OCI-LY7 (cell line): Measurements from ENCODE around the gene JAZF1. TPM values are rescaled to one million over a fixed set of nuclear protein-coding genes. Genes with fewer than 3 reads are reported as not detected.

ENCODE experiments used
- BruUV-seq: library from RNA; stranded (reverse); fragments of 400-500 nt; replicated peaks from 2 replicates; lab custom pipeline; 2021; lab: Mats Ljungman, UMichigan
- CTCF ChIA-PET: fragments of 300-600 bp; sonication (Branson Sonifier 250); formaldehyde crosslinking; loops from one replicate; lab custom pipeline; 2022; ENCODE audit warnings: antibody characterized with exemption; ENCODE audit not compliant: unreplicated experiment; lab: Charles Lee
- POLR2A ChIA-PET: fragments of 300-600 bp; sonication (Branson Sonifier 250); formaldehyde crosslinking; loops from one replicate; lab custom pipeline; 2022; ENCODE audit warnings: antibody characterized with exemption; lab: Charles Lee
- DNase-seq: peaks from one replicate; pipeline ENCODE4 v3.0.0-alpha.2; 2015; ENCODE audit warnings: low spot score
- H2AFZ ChIP-seq: fragments of 200-600 bp; sonication (generic), shearing (Covaris generic); 2 replicates; pipeline ENCODE4 v1.6.1; 2014; ENCODE audit warnings: mild to moderate bottlenecking, antibody characterized with exemption, low read length, moderate library complexity
- H3K27ac ChIP-seq: fragments of 200-600 bp; sonication (generic); 2 replicates; pipeline ENCODE4 v1.5.1; 2014; ENCODE audit warnings: mixed run types, low read depth, mild to moderate bottlenecking, moderate library complexity, low read length, inconsistent platforms; ENCODE audit not compliant: poor library complexity, severe bottlenecking
- H3K36me3 ChIP-seq: fragments of 200-600 bp; sonication (generic); 2 replicates; pipeline ENCODE4 v1.6.1; 2014; ENCODE audit warnings: mild to moderate bottlenecking, antibody characterized with exemption, low read length, moderate library complexity, mixed read lengths; ENCODE audit not compliant: insufficient read depth
- H3K4me1 ChIP-seq: fragments of 200-600 bp; sonication (generic); 2 replicates; pipeline ENCODE4 v1.5.1; 2014; ENCODE audit warnings: mild to moderate bottlenecking, low read length; ENCODE audit not compliant: insufficient read depth, poor library complexity, severe bottlenecking
- H3K4me2 ChIP-seq: fragments of 200-600 bp; sonication (generic); 2 replicates; pipeline ENCODE4 v1.6.1; 2014; ENCODE audit warnings: mild to moderate bottlenecking, low read length
- H3K4me3 ChIP-seq: fragments of 200-600 bp; sonication (generic); 2 replicates; pipeline ENCODE4 v1.5.1; 2014; ENCODE audit warnings: mild to moderate bottlenecking, low read depth, low read length; ENCODE audit not compliant: poor library complexity, severe bottlenecking
- H3K79me2 ChIP-seq: fragments of 200-600 bp; sonication (generic); 2 replicates; pipeline ENCODE4 v1.6.1; 2016; ENCODE audit warnings: low read depth, mild to moderate bottlenecking, low read length, moderate library complexity, mixed read lengths; ENCODE audit not compliant: insufficient read depth
- H3K9me2 ChIP-seq: fragments of 200-600 bp; sonication (generic); 2 replicates; pipeline ENCODE4 v1.6.1; 2016; ENCODE audit warnings: mild to moderate bottlenecking, low read length, mixed read lengths; ENCODE audit not compliant: insufficient read depth
- H3K9me3 ChIP-seq: fragments of 200-600 bp; sonication (generic); 2 replicates; pipeline ENCODE4 v1.6.1; 2014; ENCODE audit warnings: mild to moderate bottlenecking, mixed run types, low read length, mixed read lengths
- H4K20me1 ChIP-seq: fragments of 200-600 bp; sonication (generic); 2 replicates; pipeline ENCODE4 v1.6.1; 2014; ENCODE audit warnings: mild to moderate bottlenecking, antibody characterized with exemption, low read length, moderate library complexity, mixed read lengths; ENCODE audit not compliant: insufficient read depth
- EZH2phosphoT487 ChIP-seq: fragments of 200-600 bp; sonication (generic); IDR thresholded peaks from 2 replicates; pipeline ENCODE4 v1.6.1; 2018; ENCODE audit warnings: low read depth, borderline replicate concordance, mild to moderate bottlenecking, mixed run types, antibody characterized with exemption, low read length, moderate library complexity, mixed read lengths
- intact Hi-C: fragments of 100-400 bp; cut with micrococcal nuclease; formaldehyde crosslinking; loops from one replicate; pipeline ENCODE4 v1.10.0; 2022; ENCODE audit not compliant: unreplicated experiment
- total RNA-seq, 2 experiments: library from RNA; depleted of rRNA in 1 of 2; stranded (reverse); fragments of >200 nt in 1 of 2; shearing (Covaris generic) in 1 of 2; gene quantifications; 2 replicates each; pipeline ENCODE4 v1.2.3, GENCODE V29; 2014 to 2022
- TF ChIP-seq, protein P1 (sequence below): fragments of 200-600 bp; sonication (generic); conservative IDR thresholded peaks from 2 replicates; pipeline ENCODE4 v1.5.1; 2014; ENCODE audit warnings: mild to moderate bottlenecking, antibody characterized with exemption, low read length, moderate library complexity, mixed read lengths

The JAZF1 gene
- total RNA-seq, 2 experiments from 2014 or later = 6.3 to 25.0 TPM

DNA sequence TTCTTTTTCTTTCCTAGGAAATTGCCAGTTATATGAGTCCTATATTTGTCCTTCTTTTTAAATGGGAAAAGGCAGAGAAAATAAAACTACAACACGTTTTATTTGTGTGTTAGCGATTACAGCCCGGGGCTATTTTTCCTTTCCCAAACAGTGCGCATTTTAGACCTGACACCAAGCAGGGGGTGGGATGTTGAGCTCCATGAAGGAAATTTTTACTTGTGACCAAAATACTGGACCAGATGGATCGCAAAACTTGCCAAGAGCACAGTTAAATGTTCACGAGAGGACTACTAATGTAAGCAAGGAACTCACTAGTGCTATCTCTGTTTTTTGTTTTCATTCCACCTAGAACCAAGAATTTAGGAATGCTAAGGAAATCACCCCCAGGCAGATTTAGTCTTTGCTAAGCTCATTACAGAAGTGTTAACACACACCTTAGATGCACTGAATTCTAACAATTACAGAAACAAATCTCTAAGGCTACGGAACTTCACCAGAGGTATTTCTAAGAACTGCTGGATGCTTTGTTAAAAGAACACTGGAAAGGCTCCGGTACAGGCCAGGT, 114.8 kb downstream of the JAZF1 start:
- no peaks in the 10 kb centered on the region for H3K79me2 ChIP-seq
- CTCF ChIA-PET = no interaction called here

DNA sequence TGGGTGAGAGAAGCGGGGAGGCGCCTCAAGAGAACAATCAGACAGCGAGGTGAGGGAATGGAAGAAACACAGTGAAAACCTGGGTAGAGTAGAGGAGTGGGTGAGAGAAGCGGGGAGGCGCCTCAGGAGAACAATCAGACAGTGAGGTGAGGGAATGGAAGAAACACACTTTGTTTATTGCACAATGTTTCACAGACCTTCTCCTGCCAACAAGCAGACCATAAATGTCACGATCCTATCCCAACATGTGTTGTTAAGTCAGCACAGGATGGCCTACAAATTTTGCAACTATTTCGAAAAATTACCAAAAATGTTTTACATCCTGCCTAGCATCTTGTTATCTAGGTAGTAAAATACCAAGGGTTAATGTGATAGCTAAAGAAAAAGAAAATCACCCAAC, 115.3 kb downstream of the JAZF1 start:
- Histone ChIP-seq H2AFZ (no peak overlapping the region), H4K20me1 (peaks cover 3% of the 10 kb centered on the region; the same call in 1 of the 2 replicates), H3K9me3 (no peaks in the 10 kb centered on the region), H3K79me2 (no peaks in the 10 kb centered on the region), H3K4me1 (no peaks in the 10 kb centered on the region), H3K4me2 (no peak overlapping the region), H3K36me3 (no peaks in the 10 kb centered on the region), H3K9me2 (no peaks in the 10 kb centered on the region), H3K27ac (no peak overlapping the region), H3K4me3 (no peak overlapping the region)
- intact Hi-C loops = no loop called here
- no peak for TF ChIP-seq EZH2phosphoT487
- TF ChIP-seq, protein P1, sequence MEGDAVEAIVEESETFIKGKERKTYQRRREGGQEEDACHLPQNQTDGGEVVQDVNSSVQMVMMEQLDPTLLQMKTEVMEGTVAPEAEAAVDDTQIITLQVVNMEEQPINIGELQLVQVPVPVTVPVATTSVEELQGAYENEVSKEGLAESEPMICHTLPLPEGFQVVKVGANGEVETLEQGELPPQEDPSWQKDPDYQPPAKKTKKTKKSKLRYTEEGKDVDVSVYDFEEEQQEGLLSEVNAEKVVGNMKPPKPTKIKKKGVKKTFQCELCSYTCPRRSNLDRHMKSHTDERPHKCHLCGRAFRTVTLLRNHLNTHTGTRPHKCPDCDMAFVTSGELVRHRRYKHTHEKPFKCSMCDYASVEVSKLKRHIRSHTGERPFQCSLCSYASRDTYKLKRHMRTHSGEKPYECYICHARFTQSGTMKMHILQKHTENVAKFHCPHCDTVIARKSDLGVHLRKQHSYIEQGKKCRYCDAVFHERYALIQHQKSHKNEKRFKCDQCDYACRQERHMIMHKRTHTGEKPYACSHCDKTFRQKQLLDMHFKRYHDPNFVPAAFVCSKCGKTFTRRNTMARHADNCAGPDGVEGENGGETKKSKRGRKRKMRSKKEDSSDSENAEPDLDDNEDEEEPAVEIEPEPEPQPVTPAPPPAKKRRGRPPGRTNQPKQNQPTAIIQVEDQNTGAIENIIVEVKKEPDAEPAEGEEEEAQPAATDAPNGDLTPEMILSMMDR = no peak
- DNase-seq = no peak
- CTCF ChIA-PET = no interaction called here
- POLR2A ChIA-PET = interaction anchor here (1.0 kb wide), 1 partner anchor 8 kb away, joined by 3 read pairs; no protein-coding TSS in a partner anchor
- BruUV-seq = no TSS peak

More for the DNA sequence above, 114.8 kb downstream of the JAZF1 start:
- Histone ChIP-seq H3K4me3 (no peak overlapping the region), H3K36me3 (no peaks in the 10 kb centered on the region), H3K9me2 (no peaks in the 10 kb centered on the region), H3K9me3 (no peaks in the 10 kb centered on the region), H2AFZ (no peak overlapping the region), H3K27ac (no peak overlapping the region), H3K4me1 (no peaks in the 10 kb centered on the region), H4K20me1 (peaks cover 3% of the 10 kb centered on the region; the same call in 1 of the 2 replicates), H3K4me2 (no peak overlapping the region)
- intact Hi-C loops = no loop called here
- no TSS peak for BruUV-seq
- TF ChIP-seq, protein P1 = no peak
- no peak for TF ChIP-seq EZH2phosphoT487
- POLR2A ChIA-PET = interaction anchor here (1.0 kb wide), 1 partner anchor 9 kb away, joined by 3 read pairs; no protein-coding TSS in a partner anchor
- DNase-seq = no peak

DNA sequence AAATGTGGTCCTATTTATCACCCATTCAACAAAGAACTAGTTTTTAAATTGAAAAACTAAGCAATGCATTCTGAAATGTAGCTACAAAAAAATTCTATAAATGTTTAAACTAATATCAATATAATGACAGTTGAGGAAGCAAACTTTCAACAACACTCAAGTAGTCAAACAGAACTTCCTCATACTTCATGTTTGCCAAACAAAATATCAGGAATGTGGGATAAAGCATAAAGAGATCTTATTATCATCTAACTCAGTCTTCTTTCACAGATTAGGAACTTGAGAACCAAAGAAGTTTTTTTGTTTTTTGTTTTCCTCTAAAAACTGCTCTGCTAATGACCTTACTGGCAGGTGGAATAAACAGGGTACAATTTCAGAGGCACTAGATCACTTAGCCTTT, 116.2 kb downstream of the JAZF1 start:
- no peak for DNase-seq
- Histone ChIP-seq H3K79me2 (no peaks in the 10 kb centered on the region), H4K20me1 (peaks cover 3% of the 10 kb centered on the region; the same call in 1 of the 2 replicates), H3K4me2 (no peak overlapping the region), H2AFZ (no peak overlapping the region), H3K27ac (no peak overlapping the region), H3K36me3 (no peaks in the 10 kb centered on the region), H3K9me2 (no peaks in the 10 kb centered on the region), H3K4me3 (no peak overlapping the region), H3K9me3 (no peaks in the 10 kb centered on the region), H3K4me1 (no peaks in the 10 kb centered on the region)
- no TSS peak for BruUV-seq
- TF ChIP-seq, protein P1 = no peak
- TF ChIP-seq EZH2phosphoT487 = no peak
- ChIA-PET POLR2A (interaction anchor here (1.2 kb wide), 1 partner anchor 119 kb away, joined by 3 read pairs; no protein-coding TSS in a partner anchor), CTCF (no interaction called here)
- intact Hi-C loops = no loop called here
